ENCODE measurements around the gene OR12D1.

OR12D1 gene

DNA sequence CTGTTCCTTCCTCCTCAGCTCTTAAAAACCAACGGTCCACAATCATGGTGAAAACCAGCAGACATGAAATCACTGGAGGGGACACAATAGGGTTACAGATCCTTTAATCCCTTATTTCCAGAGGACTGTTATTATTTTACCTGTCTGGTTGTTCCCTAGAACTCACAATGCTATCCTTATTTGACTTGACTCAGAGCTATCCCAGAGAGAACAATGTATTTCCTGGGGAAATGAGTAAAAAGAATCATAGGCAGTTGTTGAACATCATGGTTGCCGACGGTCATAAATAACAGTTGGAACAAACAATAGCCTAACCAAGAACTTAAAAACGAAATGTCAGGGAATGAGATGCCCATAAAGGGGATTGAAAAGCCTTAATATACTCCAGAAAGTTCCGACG lies 51.5 kb downstream of the OR12D1 start:
- no peak for DNase-seq

Data from inflammatory macrophage treated with lipopolysaccharide for 4 hours (primary cell).